Stimulated activated naive CD4-positive, alpha-beta T cell treated with Interleukin-2 at 50 U/mL for 16 hours (primary cell): ENCODE data around the gene GSTM2.

Experiments used
- DNase-seq: peaks from one replicate; lab custom pipeline; 2025; lab: John Stamatoyannopoulos, UW

GSTM2 gene

GRCh38 chr1:109716121-109716520 is 48.3 kb downstream of the GSTM2 start:
- no peak for DNase-seq

- DNase-seq: no peak
These were observed 48.8 kb downstream of the GSTM2 start for GRCh38 chr1:109716570-109717090.

- no peak for DNase-seq
These were observed 49.9 kb downstream of the GSTM2 start for GRCh38 chr1:109717729-109718128.

- DNase-seq: no peak
These were observed 50.6 kb downstream of the GSTM2 start for GRCh38 chr1:109718495-109718894.

- no peak for DNase-seq
These were observed 51.5 kb downstream of the GSTM2 start for GRCh38 chr1:109719337-109719837.

- no peak for DNase-seq
These were observed 53.2 kb downstream of the GSTM2 start for GRCh38 chr1:109721042-109721441.

GRCh38 chr1:109721971-109722370 is 54.1 kb downstream of the GSTM2 start:
- DNase-seq: no peak

GRCh38 chr1:109722908-109723691 is 55.2 kb downstream of the GSTM2 start:
- DNase-seq: no peak
